ENCODE measurements around the gene INPP5D.

INPP5D gene

DNA sequence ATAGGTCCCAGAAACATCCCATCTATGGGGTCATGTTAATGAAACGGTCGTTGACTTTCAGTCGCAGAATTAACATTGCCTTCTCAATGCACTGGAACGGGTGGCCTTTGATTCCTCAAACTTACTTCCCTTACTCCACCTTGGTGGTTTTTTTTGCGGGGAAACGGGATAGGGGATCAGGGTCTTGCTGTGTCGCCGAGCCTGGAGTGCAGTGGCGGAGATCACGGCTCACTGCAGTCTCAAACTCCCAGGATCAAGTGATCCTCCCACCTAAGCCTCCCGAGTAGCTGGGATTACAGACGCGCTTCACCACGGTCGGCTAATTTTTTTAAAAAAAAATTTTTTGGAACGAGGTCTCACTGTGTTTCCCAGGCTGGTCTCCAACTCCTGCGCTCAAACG lies 192.1 kb downstream of the INPP5D start:
- DNase-seq (ENCODE audit: low read depth in 1 of 2, low spot score in 1 of 2): no peak
- peak overlapping the region; percentile 97 for H3K4me3 ChIP-seq (replicated peaks; ENCODE audit: insufficient read depth, low read length)
- H3K27ac ChIP-seq (replicated peaks): peak overlapping the region; percentile 78
- H3K27me3 ChIP-seq (ENCODE audit: insufficient read depth, poor library complexity, severe bottlenecking): no peaks in the 10 kb centered on the region
- TF ChIP-seq GABPA (IDR thresholded peaks at IDR 0.05; ENCODE audit: low read depth) (no peak), POLR2AphosphoS5 (IDR thresholded peaks at IDR 0.05; ENCODE audit: low read depth) (no peak), SPI1 (IDR thresholded peaks at IDR 0.05; ENCODE audit: borderline replicate concordance, low read depth) (no peak)
- TF ChIP-seq, protein P1, sequence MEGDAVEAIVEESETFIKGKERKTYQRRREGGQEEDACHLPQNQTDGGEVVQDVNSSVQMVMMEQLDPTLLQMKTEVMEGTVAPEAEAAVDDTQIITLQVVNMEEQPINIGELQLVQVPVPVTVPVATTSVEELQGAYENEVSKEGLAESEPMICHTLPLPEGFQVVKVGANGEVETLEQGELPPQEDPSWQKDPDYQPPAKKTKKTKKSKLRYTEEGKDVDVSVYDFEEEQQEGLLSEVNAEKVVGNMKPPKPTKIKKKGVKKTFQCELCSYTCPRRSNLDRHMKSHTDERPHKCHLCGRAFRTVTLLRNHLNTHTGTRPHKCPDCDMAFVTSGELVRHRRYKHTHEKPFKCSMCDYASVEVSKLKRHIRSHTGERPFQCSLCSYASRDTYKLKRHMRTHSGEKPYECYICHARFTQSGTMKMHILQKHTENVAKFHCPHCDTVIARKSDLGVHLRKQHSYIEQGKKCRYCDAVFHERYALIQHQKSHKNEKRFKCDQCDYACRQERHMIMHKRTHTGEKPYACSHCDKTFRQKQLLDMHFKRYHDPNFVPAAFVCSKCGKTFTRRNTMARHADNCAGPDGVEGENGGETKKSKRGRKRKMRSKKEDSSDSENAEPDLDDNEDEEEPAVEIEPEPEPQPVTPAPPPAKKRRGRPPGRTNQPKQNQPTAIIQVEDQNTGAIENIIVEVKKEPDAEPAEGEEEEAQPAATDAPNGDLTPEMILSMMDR (IDR thresholded peaks at IDR 0.05; ENCODE audit: insufficient read depth, low read length): no peak
- TF ChIP-seq, protein P2, sequence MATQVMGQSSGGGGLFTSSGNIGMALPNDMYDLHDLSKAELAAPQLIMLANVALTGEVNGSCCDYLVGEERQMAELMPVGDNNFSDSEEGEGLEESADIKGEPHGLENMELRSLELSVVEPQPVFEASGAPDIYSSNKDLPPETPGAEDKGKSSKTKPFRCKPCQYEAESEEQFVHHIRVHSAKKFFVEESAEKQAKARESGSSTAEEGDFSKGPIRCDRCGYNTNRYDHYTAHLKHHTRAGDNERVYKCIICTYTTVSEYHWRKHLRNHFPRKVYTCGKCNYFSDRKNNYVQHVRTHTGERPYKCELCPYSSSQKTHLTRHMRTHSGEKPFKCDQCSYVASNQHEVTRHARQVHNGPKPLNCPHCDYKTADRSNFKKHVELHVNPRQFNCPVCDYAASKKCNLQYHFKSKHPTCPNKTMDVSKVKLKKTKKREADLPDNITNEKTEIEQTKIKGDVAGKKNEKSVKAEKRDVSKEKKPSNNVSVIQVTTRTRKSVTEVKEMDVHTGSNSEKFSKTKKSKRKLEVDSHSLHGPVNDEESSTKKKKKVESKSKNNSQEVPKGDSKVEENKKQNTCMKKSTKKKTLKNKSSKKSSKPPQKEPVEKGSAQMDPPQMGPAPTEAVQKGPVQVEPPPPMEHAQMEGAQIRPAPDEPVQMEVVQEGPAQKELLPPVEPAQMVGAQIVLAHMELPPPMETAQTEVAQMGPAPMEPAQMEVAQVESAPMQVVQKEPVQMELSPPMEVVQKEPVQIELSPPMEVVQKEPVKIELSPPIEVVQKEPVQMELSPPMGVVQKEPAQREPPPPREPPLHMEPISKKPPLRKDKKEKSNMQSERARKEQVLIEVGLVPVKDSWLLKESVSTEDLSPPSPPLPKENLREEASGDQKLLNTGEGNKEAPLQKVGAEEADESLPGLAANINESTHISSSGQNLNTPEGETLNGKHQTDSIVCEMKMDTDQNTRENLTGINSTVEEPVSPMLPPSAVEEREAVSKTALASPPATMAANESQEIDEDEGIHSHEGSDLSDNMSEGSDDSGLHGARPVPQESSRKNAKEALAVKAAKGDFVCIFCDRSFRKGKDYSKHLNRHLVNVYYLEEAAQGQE (IDR thresholded peaks at IDR 0.05; ENCODE audit: insufficient replicate concordance, low read depth): no peak

DNA sequence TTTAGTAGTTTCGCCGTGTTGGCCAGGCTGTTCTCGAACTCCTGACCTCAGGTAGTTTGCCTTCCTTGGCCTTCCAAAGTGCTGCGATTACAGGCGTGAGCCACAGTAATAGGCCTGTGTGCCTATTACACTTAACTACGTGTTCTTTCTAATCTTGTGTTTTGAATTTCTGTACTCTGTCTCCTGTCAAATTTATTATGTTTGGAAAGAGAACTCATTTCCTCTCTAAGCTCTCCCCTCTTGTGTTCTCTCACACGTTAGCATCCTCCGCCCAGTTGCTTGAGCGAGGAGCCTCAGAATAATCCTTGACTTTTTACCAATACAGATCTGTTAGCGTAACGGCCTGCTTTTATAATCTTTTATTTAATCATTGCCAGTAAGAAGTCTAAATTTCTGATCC lies 195.0 kb downstream of the INPP5D start:
- Histone ChIP-seq H3K4me3 (replicated peaks; ENCODE audit: insufficient read depth, low read length) (no peak overlapping the region), H3K27me3 (ENCODE audit: insufficient read depth, poor library complexity, severe bottlenecking) (no peaks in the 10 kb centered on the region), H3K27ac (replicated peaks) (no peak overlapping the region)
- TF ChIP-seq POLR2AphosphoS5 (IDR thresholded peaks at IDR 0.05; ENCODE audit: low read depth) (no peak), GABPA (IDR thresholded peaks at IDR 0.05; ENCODE audit: low read depth) (no peak), SPI1 (IDR thresholded peaks at IDR 0.05; ENCODE audit: borderline replicate concordance, low read depth) (no peak)
- TF ChIP-seq, protein P2 (IDR thresholded peaks at IDR 0.05; ENCODE audit: insufficient replicate concordance, low read depth): no peak
- TF ChIP-seq, protein P1 (IDR thresholded peaks at IDR 0.05; ENCODE audit: insufficient read depth, low read length): no peak
- no peak for DNase-seq (ENCODE audit: low read depth in 1 of 2, low spot score in 1 of 2)

DNA sequence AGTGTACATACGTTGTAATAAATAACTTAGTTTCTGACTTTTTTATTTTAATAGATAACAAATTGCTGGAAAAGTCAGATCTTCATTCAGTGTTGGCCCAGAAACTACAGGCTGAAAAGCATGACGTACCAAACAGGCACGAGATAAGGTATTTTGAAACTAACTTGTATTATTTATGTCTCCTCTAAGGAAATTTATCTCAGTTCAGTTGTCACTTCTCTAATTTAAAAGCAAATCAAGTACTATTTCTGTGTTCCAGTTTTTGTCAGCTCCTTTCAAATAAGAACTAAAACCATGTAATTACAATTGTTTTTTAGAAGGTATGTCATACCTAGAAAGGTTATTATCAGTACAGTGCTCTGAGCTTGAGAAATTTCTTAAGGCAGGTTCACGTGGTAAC lies 195.9 kb downstream of the INPP5D start:
- Histone ChIP-seq H3K4me3 (replicated peaks; ENCODE audit: insufficient read depth, low read length) (no peak overlapping the region), H3K27me3 (ENCODE audit: insufficient read depth, poor library complexity, severe bottlenecking) (no peaks in the 10 kb centered on the region), H3K27ac (replicated peaks) (no peak overlapping the region)
- DNase-seq (ENCODE audit: low read depth in 1 of 2, low spot score in 1 of 2): no peak
- TF ChIP-seq, protein P1 (IDR thresholded peaks at IDR 0.05; ENCODE audit: insufficient read depth, low read length): no peak
- TF ChIP-seq GABPA (IDR thresholded peaks at IDR 0.05; ENCODE audit: low read depth): no peak

Data from HL-60 (cell line).